H1 (cell line): ENCODE measurements around the gene GALNTL6.

Source experiments
- BRCA1 ChIP-seq: IDR thresholded peaks from 2 replicates; pipeline ENCODE4 v1.6.1; 2012; ENCODE audit warnings: low read depth, low read length, improper control_type of control experiment
- EZH2 ChIP-seq: fragments of 200-600 bp; sonication (generic); IDR thresholded peaks from 2 replicates; pipeline ENCODE4 v1.7.1; 2012; ENCODE audit warnings: low read depth, mild to moderate bottlenecking, moderate library complexity, low read length, inconsistent platforms; ENCODE audit not compliant: severe bottlenecking
- GABPA ChIP-seq: IDR thresholded peaks from 2 replicates; pipeline ENCODE4 v1.6.1; 2011; ENCODE audit warnings: mild to moderate bottlenecking, low read length, moderate library complexity, borderline replicate concordance; ENCODE audit not compliant: insufficient read depth
- POLR2A ChIP-seq, 2 experiments: IDR thresholded peaks; 1 replicate in 1 of 2; 2 replicates in 1 of 2; pipeline ENCODE4 v1.6.1; 2011; ENCODE audit warnings: low read depth in 2 of 2, low read length in 2 of 2, mild to moderate bottlenecking in 2 of 2; ENCODE audit errors: control extremely low read depth in 1 of 2
- RFX5 ChIP-seq: IDR thresholded peaks from 2 replicates; pipeline ENCODE4 v1.6.1; 2011; ENCODE audit warnings: low read depth, low read length, improper control_type of control experiment, borderline replicate concordance
- RXRA ChIP-seq: IDR thresholded peaks from 2 replicates; pipeline ENCODE4 v1.6.1; 2011; ENCODE audit warnings: low read depth, mild to moderate bottlenecking, low read length, moderate library complexity; ENCODE audit not compliant: insufficient read depth
- TAF1 ChIP-seq: IDR thresholded peaks from 2 replicates; pipeline ENCODE4 v1.6.1; 2011; ENCODE audit warnings: mild to moderate bottlenecking, low read depth, low read length
- YY1 ChIP-seq: IDR thresholded peaks from 2 replicates; pipeline ENCODE4 v1.6.1; 2011; ENCODE audit warnings: low read depth, mild to moderate bottlenecking, low read length
- TF ChIP-seq, protein P1 (sequence below), 3 experiments: IDR thresholded peaks; 1 replicate in 2 of 3; 2 replicates in 1 of 3; pipeline versions ENCODE4 v1.5.1 to v1.6.1; 2011; ENCODE audit warnings: low read length in 3 of 3, mild to moderate bottlenecking in 3 of 3, inconsistent platforms in 2 of 3, low read depth in 1 of 3, moderate library complexity in 1 of 3; ENCODE audit not compliant: insufficient read depth in 1 of 3; ENCODE audit errors: control extremely low read depth in 1 of 3
- TF ChIP-seq, protein P2 (sequence below): IDR thresholded peaks from 2 replicates; pipeline ENCODE4 v1.6.1; 2011; ENCODE audit warnings: low read depth, mild to moderate bottlenecking, low read length; ENCODE audit not compliant: insufficient read depth

DNA sequence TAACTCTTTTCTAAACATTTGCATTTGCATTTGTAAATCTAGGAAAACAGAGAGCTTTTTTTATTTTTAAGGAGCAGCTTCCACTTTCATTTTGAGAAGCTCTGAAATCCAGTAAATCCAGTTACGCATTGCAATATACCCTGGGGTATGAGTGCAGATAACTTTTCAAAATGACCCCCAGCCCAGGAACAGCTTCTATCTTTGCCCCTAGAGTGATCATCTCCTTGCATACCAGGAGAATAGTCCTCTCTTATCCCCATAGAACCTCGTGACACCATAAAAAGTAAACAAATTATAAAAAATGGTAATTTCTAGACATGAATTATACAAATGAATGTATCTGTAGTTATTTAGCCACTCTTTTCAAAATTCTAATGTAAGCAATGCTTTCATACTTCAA lies 1063.2 kb downstream of the GALNTL6 start:
- TF ChIP-seq BRCA1 (no peak), POLR2A (IDR thresholded peaks at IDR 0.05; ENCODE audit: control extremely low read depth in 1 of 2, low read depth in 2 of 2, low read length in 2 of 2) (no peak), GABPA (no peak), TAF1 (no peak), RFX5 (no peak), EZH2 (no peak), YY1 (no peak), RXRA (no peak)
- TF ChIP-seq, protein P1, sequence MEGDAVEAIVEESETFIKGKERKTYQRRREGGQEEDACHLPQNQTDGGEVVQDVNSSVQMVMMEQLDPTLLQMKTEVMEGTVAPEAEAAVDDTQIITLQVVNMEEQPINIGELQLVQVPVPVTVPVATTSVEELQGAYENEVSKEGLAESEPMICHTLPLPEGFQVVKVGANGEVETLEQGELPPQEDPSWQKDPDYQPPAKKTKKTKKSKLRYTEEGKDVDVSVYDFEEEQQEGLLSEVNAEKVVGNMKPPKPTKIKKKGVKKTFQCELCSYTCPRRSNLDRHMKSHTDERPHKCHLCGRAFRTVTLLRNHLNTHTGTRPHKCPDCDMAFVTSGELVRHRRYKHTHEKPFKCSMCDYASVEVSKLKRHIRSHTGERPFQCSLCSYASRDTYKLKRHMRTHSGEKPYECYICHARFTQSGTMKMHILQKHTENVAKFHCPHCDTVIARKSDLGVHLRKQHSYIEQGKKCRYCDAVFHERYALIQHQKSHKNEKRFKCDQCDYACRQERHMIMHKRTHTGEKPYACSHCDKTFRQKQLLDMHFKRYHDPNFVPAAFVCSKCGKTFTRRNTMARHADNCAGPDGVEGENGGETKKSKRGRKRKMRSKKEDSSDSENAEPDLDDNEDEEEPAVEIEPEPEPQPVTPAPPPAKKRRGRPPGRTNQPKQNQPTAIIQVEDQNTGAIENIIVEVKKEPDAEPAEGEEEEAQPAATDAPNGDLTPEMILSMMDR (IDR thresholded peaks at IDR 0.05; ENCODE audit: control extremely low read depth in 1 of 3, insufficient read depth in 1 of 3, low read depth in 1 of 3, low read length in 3 of 3): no peak
- TF ChIP-seq, protein P2, sequence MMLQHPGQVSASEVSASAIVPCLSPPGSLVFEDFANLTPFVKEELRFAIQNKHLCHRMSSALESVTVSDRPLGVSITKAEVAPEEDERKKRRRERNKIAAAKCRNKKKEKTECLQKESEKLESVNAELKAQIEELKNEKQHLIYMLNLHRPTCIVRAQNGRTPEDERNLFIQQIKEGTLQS: no peak
